HG03378 (cell line): ENCODE results near the gene DGKD.
A peak's percentile ranks its signal among the peaks of the same experiment; 100 is the strongest.

Experiments
- ATAC-seq: cut with Tn5 transposase; IDR thresholded peaks from one replicate; pipeline ENCODE4 v1.9.1; 2021; ENCODE audit warnings: mild to moderate bottlenecking, moderate library complexity; ENCODE audit not compliant: unreplicated experiment

Gene DGKD

DNA sequence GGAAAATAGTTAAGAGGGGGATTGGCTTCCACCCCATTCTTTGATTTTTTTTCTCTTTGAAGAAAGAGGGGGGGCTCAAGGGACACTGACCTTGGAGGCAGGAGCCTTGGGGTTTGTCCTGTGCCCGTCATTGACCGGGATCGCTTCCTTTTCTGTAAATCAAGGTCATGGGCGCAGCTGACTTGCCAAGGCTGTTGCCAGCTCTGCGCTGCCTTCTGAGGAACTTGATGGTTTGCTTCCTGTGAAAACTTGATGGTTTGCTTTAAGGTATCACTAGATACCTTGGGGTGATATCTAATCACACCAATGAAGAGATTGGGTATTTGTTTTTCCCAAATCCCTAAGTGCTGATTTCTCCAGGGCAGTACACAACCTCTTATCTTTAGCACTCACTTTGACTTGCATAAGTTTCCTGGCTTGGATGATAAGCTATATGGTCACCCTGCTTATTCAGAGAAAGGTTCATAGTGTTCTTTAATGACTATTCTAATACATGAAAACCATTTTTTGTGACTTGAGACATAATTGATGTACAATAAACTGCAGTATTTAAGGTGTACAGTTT is 56.0 kb downstream of the DGKD start:
- ATAC-seq, result no peak

GRCh38 chr2:233411162-233411561 is 56.9 kb downstream of the DGKD start:
- ATAC-seq, result no peak

GRCh38 chr2:233412405-233412804 is 58.1 kb downstream of the DGKD start:
- ATAC-seq, result no peak

GRCh38 chr2:233413046-233413445 is 58.8 kb downstream of the DGKD start:
- no peak for ATAC-seq

DNA sequence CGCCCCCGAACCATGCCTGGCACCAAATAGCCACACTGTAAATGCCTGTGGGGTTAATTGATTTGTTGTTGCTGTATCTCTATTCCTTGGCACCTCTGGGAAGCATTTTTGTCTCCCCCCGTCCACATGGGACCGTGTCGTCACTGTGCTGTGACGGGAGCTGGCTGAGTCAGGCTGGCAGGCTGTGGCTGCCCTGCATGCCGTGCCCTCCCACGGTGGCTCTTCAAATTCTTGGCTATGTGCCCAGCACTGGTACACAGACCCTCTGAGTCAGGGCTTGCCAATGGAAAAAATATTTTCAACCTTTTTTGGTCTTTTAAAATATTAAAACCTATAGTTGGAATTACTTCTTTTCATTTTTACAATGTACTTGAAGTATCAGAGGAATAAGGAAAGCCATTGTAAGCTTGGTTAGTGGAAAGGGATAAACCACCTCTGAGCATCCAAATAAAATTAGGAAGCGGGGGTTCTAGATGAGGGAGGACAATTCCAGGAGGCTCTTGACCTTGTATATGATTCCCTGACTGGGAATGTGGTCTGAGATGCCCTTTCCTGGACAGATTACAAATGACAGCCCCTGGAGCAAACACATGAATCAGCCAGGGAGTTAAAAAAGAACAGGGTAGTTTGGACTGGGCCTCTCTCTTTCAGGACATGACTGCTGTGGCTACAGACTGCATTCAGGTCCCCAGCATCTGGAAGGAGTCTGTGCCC is 59.4 kb downstream of the DGKD start:
- no peak for ATAC-seq

DNA sequence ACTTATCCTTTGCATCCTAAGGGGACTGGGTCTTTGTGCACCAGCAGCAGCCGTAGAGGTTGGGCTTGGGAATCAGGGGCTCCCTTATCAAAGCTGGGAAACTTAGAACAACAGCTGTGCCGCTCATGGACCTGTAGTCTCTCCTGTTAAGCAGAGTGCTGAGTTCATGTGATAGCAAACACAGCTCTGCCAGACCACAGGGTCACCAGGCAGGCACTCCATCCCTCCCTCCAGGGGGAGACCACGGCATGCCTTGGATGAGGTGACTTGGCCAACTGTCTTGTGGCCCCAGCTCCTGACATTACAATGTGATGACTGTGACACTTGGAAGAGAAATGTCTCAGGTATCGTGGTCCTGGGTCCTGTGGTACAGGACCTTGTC is 60.0 kb downstream of the DGKD start:
- ATAC-seq, result no peak

GRCh38 chr2:233414777-233415570 is 60.7 kb downstream of the DGKD start:
- ATAC-seq, result no peak

DNA sequence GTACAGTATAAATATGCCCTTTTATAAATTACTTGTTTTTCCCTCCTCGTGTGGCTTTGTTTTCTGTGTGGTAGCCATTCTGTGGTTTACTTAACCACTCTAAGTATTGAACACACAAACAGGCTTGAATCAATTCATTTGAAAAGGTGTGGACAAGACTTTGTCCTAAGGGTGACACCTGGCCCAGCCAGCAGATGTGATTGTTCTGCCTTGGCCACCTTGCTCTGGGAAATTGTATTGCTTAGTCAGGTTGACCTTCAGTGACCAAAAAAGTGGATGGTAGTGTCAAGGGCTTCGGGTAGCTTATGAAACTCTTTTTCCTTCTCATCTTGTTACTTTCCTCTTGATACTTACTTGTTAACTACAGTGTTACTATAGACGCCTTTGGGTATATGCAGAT is 61.9 kb downstream of the DGKD start:
- no peak for ATAC-seq

DNA sequence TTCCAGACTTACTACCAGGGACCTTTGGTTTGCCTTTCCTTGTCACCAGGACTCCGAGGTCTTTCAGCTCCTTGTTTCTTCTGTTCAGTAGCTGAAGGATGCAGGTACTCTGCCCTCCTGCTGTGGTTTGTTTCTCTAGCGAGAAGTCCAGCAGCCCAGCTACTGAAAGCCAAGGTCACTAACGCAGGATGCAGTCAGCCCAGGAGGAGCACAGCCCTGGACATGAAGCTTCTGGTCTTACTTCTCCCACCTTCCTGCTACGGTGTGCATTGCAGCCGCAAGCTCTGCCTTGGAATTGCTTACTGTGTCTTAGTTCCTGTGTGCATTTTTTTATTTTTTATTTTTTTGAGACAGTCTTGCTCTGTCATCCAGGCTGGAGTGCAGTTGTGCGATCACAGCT is 62.4 kb downstream of the DGKD start:
- no peak for ATAC-seq

DNA sequence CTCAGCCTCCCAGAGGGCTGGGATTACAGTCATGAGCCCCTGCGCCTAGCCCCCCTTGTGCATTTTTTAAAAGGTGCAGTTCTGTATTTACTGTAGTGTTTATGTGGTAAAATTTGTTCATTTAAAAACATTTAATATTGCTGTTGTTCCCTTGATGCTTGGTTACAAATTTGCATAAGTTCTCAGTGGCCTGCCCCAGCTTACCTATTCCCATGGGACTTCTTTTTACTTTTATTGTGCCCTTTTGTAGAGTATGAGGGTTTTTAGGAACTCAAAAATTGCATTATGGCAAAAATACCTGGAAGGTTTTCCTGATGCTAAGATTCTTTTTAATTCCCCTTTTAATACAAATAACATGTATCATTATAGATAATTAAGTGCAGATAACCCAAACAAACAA is 63.0 kb downstream of the DGKD start:
- no peak for ATAC-seq

GRCh38 chr2:233418052-233418760 is 63.9 kb downstream of the DGKD start:
- no peak for ATAC-seq

DNA sequence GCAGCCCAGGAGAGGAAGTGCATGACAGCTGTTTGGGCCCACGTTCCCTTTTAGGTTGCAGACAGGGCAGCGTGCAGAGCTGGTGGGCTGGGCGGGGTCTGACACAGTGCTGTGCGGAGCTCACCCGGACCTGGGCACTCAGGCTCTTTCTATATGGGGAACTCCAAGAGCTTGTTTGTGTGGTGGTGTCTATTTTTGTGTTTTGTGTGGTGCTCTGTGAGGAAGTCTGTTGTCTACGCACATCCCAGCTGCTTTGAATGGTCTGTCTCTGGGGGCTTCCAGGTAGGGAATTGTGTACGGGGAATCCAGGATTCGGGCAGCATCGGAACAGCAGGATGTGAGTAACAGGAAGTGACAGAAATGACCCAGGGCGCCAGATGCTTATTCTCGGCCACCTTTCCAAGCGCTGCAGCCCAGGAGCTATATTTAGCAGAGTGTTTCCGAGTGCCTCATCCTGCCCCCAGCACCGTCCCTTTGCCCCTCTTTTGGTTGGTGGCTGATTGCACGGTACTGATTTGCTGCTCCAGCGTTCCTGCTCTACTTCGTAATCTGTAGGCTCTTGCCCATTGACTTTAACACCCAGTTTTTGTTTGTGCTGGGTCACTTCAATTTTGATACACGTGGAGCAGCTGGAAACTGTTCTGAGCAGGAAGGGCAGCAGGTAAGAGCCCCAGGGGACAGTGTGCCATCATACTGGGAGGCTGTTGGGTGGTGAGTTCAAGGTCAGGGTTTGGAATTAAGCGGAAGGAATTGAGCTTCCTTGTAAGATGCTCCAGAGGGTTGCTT is 64.7 kb downstream of the DGKD start:
- ATAC-seq, result peak; percentile 39

DNA sequence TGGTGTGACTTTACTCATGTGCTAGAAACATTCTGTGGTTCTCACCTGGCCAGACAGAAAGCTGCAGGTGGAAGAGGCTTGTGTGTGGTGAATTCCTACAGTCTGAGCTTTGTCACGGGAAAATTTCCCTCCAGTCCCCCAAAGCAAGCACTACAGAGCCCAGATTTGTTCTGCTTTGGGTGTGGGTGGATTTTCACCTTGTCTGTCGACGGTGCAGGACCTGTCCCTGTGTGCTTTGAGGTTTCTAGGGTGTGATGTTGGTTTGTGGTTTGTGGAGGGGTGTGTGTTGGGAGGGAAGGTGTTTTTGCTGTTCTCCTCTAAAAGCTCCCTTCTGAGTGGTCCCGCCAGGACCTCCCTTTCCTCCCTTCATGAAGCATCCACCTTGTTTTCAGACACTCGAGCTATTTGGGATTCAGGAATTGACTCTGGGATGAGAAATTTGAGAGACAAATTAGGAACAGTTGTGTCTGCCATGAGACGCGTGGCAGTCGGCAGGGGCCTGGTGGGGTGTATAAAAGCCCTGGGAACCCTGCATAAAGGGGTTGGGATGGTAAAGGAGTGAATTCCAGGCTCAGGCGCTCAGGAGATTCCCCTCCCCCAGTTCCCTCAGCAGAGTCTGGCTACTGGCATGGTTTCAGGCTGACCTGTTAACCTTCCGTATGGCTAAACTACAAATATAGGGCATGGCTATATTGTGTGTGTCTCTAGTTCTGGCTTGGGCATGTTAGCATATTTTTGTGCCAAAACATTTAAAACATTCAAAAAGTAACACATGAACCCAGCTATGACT is 65.5 kb downstream of the DGKD start:
- ATAC-seq, result peak; percentile 37

DNA sequence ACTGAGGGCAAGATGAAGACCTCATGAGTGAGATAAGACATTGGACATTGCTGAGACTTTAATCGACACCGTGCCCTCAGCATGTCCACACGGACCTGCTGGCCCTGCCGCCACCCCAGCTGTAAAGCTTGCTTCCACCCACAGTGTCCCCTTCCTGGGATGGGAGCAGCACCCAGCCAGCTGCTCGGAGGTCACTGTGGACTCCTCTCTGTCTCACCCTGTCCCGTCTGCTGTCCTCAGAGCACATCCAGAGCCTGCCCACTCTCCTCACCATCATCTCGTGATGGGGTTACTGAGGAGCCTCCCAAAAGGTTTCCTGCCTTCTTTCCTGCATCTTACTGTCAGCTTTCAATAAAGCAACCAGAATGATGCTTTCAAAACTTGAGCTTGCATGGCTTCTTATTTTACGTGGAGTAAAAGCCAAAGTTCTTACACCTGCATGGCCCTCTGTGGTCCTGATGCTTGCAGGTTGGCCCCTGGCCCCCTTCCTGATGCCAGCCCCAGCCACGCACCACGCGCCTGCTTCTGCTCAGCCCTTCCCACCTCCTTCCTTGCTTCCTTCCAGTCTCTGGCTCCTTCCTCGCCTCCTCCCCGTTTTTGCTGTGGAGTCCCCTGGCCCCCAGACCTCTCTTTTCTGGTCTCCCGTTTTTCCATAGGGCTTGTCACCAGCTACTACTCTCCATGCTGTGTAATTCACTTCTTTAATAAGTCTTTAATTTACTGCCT is 67.0 kb downstream of the DGKD start:
- no peak for ATAC-seq

- ATAC-seq, result peak; percentile 58
Measured at GRCh38 chr2:233422050-233422639, 67.9 kb downstream of the DGKD start.

DNA sequence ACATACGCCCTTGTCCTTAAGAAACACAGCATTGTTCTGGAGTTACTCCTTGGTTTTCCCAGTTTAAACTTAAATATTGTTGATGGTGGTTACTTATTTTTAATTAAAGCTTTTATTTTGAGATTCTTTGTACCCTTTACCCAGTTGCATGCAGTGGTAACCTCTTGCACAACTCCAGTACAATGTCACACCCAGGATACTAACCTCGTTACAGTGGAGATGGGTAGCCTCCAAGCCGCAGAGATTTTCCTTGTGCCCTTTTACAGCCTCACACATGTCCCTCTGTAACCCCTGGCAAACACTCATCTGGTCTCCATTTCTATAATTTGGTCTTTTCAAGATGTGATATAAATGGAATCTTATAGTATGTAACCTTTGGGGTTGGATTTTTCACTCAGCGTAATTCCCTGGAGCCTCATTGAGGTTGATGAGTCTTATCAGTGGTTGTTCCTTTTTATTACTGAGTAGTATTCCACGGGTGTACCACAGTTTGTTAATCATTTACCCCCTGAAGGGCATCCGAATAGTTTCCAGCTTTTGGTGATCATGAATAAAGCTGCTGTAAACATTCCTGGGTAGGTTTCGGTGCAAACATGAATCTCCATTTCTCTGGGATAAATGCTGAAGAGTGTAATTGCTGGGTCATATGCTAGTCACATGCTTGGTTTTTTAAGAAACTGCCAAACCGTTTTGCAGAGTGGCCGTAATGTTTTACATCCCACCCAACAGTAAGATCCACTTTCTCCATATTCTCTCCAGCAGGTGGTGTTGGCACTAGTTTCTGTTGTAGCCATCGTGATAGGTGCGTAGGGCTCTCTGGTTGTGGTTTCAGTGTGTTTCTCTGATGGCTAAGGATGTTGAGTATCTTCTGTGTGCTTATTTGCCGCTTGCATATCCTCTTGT is 68.6 kb downstream of the DGKD start:
- ATAC-seq, result no peak

DNA sequence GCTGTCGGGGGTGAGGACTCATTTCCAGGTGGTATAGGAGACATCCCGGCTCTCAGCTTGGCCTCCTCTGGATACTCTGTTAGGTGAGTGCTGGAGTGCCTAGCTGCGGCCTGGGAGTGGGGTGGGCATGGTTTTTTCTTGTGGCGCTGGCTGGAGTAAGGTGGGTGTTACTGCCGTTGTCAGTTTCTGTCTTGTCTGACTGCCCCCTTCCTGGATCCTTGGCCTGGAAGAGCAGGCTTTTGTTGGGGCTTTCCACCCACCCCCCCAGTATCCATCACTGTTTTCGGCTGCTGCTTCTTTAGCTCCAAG is 69.2 kb downstream of the DGKD start:
- ATAC-seq, result no peak
